ENCODE results near the gene ATAT1.

DNA sequence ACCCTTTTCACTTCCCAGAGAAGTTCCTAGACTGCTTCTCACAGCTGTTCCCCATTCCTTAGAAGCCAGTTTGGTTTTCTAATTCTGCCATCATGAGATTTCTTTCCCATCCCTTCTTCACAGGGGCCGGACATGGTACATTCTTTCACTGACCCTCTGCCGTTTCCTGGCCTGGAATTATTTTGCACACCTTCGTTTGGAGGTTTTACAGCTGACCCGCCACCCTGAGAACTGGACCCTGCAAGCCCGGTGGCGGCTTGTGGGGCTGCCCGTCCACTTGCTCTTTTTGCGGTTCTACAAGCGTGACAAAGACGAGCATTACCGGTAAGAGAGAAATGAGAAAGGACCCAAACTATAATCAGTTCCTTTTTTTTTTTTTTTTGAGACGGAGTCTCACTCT is 24.5 kb downstream of the ATAT1 start:
- no peak for TF ChIP-seq EP300 (IDR thresholded peaks at IDR 0.05; ENCODE audit: borderline replicate concordance in 1 of 2, low read depth in 1 of 2, low read length in 1 of 2)
- TF ChIP-seq, protein P1, sequence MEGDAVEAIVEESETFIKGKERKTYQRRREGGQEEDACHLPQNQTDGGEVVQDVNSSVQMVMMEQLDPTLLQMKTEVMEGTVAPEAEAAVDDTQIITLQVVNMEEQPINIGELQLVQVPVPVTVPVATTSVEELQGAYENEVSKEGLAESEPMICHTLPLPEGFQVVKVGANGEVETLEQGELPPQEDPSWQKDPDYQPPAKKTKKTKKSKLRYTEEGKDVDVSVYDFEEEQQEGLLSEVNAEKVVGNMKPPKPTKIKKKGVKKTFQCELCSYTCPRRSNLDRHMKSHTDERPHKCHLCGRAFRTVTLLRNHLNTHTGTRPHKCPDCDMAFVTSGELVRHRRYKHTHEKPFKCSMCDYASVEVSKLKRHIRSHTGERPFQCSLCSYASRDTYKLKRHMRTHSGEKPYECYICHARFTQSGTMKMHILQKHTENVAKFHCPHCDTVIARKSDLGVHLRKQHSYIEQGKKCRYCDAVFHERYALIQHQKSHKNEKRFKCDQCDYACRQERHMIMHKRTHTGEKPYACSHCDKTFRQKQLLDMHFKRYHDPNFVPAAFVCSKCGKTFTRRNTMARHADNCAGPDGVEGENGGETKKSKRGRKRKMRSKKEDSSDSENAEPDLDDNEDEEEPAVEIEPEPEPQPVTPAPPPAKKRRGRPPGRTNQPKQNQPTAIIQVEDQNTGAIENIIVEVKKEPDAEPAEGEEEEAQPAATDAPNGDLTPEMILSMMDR (IDR thresholded peaks at IDR 0.05): no peak

Data from SK-N-SH (cell line).